GM19240 (cell line): ENCODE results near the gene LEFTY2.
"Not testable (repeated sequence)": the region's sequence is repeated elsewhere in the genome, so short reads cannot be mapped to it uniquely, and the experiment has no call there.

Experiments
- DNase-seq: peaks from one replicate; pipeline ENCODE4 v3.0.0; 2011; ENCODE audit warnings: low spot score; ENCODE audit not compliant: insufficient read length

Gene LEFTY2, protein sequence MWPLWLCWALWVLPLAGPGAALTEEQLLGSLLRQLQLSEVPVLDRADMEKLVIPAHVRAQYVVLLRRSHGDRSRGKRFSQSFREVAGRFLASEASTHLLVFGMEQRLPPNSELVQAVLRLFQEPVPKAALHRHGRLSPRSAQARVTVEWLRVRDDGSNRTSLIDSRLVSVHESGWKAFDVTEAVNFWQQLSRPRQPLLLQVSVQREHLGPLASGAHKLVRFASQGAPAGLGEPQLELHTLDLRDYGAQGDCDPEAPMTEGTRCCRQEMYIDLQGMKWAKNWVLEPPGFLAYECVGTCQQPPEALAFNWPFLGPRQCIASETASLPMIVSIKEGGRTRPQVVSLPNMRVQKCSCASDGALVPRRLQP

GRCh38 chr1:225941187-225941941 lies at the start of gene LEFTY2:
TSS of gene LEFTY2 (minus strand) at chr1:225941220. CDS start at chr1:225941140, 80 bp downstream.
- no peak for DNase-seq

- DNase-seq, result no peak
These were observed 46.7 kb upstream of the LEFTY2 start for GRCh38 chr1:225987491-225988316.

DNA sequence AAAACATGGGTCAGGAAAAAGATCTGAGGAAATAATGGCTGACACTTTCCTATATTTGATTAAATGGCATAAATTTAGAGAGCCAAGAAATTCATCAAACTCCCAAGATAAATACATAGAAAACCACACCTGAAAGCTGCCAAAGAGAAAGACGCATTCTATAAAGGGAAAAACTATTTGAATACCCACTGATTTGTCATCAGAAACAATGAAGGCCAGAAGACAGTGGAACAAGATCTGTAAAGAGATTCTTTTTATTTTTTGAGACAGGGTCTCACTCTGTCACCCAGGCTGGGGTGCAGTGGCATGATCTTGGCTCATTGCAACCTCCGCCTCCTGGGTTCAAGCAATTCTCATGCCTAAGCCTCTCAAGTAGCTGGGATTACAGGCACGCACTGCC lies 40.7 kb upstream of the LEFTY2 start:
- no peak for DNase-seq

DNA sequence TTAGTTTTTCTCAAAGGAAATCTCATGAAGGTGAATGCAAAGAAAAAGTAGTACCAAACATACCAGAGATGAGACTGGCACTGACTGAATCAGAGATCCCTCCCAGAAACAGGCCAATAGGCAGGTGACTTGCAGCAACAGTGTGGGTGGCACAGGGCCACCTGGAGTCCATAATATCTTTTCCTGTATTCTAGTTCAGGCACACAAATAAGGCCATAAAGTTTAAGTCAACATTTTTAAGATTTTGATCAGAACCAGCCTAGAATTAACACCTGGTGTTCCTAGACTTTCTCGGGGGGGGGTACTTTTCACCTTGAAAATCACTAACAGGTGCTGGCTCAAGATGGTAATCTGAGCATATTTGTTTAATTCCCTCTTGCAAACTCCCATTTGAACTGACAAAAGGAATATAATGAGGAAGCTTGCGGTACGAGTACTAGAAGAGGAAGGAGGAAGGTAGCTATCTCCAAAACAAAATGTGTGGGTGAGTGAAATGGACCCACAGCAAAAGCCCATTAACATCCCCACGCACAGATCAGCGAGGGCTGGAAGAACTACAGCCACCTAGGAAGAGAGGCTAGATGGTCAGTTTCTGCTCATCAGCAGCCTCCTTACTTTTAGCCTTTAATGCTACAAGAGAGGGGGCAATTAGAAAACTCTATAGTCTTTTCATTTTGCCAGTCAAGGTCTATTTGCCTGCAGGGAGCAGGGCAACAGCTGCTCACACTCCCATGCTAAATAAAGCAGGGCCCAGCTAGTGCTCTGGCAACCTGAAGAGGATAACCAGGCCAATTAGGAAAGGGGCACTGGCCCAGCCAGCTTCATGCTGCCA lies 39.2 kb upstream of the LEFTY2 start:
- DNase-seq, result no peak

DNA sequence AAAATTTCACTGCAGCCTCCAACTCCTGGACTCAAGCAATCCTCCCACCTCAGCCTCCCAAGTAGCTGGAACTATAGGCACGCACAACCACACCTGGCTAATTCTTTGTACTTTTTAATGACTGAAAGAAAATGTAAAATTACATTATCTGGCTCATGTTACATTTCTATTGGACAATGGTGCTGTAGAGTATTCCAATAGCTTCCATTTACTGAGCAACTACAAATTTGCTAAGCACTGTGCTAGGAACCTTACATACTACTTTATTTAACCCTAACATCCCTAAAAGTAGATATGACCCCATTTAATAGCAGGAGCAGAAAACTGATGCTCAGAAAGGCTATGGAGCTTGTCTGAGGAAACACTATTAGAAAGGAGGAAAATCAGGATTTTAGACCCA lies 38.4 kb upstream of the LEFTY2 start:
- no peak for DNase-seq

DNA sequence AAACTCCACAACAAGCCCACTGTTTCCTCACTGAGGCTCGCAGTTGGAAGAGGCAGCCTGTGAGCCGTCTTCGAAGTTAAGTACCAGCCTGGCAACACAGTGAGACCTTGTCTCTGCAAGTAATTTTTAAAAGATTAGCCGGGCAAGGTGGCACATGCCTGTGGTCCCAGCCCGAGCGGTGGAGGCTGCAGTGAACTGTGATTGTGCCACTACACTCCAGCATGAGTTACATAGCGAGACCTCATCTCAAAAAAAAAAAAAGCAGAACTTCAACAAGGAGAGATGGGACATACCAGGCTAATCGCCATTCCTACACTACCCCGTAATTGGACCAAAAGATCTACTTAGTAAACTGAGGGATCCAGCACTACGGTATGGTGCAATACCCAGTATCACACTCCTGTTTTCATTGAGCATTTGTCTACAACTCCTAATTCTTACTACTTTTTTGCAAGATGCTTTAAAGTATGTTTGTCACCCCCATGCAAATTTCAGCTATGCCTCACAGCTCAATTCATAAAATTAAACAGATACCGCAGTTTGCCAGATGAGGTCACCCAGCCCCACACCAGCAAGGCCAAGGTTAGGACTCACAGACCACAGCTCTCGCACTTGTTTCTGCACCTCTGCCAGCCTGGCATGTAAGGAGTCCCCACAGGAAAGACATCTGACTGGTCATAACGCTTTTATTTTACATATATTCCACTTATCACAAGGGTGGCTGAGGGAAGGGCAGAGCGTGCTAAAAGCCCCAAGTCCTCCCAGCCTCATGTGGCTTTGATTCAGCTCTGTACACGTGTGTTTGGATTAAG lies 37.1 kb upstream of the LEFTY2 start:
- DNase-seq, result no peak

DNA sequence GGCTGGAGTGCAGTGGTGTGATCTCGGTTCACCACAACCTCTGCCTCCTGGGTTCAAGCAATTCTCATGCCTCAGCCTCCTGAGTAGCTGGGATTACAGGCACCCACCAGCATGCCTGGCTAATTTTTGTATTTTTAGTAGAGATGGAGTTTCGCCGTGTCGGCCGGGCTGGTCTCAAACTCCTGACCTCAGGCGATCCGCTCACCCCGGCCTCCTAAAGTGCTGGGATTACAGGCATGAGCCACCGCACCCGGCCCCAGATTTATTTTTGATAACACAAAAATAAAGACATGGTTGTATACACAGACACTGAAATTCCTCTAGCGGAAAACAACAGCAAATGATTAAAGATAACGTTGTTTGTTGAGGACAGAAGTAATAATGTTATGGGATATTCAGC lies 34.1 kb upstream of the LEFTY2 start:
- DNase-seq, result not testable (repeated sequence)

GRCh38 chr1:225974454-225974853 lies 33.4 kb upstream of the LEFTY2 start:
- DNase-seq, result no peak

- no peak for DNase-seq
These were observed 32.1 kb upstream of the LEFTY2 start for GRCh38 chr1:225973158-225973557.

GRCh38 chr1:225972344-225973152 lies 31.5 kb upstream of the LEFTY2 start:
- DNase-seq, result no peak

DNA sequence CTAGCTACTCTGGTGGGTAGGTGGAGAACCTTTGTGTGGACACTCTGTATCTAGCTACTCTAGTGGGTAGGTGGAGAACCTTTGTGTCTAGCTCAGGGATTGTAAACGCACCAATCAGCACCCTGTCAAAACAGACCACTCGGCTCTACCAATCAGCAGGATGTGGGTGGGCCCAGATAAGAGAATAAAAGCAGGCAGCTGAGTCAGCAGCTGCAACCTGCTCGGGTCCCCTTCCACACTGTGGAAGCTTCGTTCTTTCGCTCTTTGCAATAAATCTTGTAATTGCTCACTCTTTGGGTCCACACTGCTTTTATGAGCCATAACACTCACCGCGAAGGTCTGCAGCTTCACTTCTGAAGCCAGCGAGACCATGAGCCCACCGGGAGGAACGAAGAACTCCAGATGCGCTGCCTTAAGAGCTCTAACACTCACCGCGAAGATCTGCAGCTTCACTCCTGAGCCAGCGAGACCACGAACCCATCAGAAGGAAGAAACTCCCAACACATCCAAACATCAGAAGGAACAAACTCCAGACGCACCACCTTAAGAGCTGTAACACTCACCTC lies 29.7 kb upstream of the LEFTY2 start:
- DNase-seq, result not testable (repeated sequence)

DNA sequence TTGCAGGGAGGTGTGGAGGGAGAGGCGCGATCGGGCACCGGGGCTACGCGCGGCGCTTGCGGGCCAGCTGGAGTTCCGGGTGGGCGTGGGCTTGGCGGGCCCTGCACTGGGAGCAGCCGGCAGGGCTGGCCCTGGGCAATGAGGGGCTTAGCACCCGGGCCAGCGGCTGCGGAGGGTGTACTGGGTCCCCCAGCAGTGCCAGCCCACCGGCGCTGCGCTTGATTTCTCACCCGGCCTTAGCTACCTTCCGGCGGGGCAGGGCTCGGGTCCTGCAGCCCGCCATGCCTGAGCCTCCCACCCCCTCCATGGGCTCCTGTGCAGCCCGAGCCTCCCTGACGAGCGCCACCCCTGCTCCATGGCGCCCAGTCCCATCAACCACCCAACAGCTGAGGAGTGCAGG lies 28.7 kb upstream of the LEFTY2 start:
- DNase-seq, result not testable (repeated sequence)

- DNase-seq, result no peak
These were observed 24.2 kb upstream of the LEFTY2 start for GRCh38 chr1:225965231-225965630.

- DNase-seq, result no peak
These were observed 22.9 kb upstream of the LEFTY2 start for GRCh38 chr1:225963735-225964530.

GRCh38 chr1:225962440-225962975 lies 21.5 kb upstream of the LEFTY2 start:
- peak; percentile 55 for DNase-seq

DNA sequence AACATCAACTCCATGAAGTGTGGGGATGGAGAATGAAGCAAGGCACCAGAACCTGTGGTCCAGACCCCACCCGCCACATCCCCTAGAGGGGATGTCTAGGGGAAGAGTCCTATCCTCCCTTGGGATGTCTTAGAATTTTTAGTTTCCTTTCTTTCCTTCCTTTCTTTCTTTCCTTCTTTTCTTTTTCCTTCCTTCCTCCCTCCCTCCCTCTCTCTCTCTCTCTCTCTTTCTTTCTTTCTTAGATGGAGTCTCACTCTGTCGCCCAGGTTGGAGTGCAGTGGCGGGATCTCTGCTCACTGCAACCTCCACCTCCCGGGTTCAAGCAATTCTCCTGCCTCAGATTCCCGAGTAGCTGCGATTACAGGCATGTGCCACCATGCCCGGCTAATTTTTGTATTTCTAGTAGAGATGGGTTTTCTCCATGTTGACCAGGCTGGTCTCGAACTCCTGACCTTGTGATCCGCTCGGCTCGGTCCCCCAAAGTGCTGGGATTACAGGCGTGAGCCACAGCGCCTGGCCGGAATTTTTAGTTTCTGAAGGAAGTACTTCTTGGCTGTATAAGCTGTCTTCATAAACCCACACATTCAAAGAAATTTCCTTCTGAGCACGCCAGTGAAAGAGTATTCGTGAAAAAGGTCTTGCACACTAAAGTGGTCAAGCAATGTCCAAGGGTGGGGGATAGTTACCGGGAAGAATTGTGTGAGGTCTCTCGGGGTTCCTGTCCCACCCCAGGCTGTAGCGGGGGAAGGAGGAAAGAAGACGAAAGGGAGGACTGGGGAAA lies 20.8 kb upstream of the LEFTY2 start:
- no peak for DNase-seq

GRCh38 chr1:225958041-225958440 lies 17.0 kb upstream of the LEFTY2 start:
- no peak for DNase-seq
